HEK293 (cell line): ENCODE data around the gene DDR2.

ENCODE experiments used
- GLI2 ChIP-seq: fragments of 450-650 bp; formaldehyde crosslinking; IDR thresholded peaks from 2 replicates; pipeline ENCODE4; 2017; ENCODE audit warnings: missing biosample characterization, missing genetic modification characterization, low read depth, borderline replicate concordance
- TF ChIP-seq, protein P1 (sequence below): fragments of 450-650 bp; formaldehyde crosslinking; IDR thresholded peaks from 2 replicates; pipeline ENCODE4 v1.5.1; 2016; ENCODE audit warnings: missing biosample characterization, missing genetic modification characterization

DNA sequence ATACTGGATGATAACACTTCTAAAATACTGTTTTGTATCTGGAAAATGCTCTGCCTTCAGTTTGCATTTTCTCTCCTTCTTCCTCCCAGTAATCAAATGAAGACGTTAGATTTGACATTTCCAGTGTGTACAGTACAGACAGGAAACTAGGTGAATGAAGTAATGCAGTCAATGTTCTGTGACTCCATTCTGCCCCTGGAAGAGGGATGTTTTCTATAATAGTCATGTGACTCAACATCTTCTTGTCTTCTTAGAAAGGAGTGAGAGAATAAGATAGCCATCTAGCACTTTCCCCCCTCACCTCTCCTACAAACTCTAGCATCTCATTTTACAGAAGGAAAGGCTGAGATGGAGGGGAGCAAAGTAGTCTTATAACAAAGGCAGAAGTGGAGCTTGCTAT is 77.6 kb downstream of the DDR2 start:
- TF ChIP-seq GLI2 (tag by site-specific recombination) = no peak
- TF ChIP-seq, protein P1, sequence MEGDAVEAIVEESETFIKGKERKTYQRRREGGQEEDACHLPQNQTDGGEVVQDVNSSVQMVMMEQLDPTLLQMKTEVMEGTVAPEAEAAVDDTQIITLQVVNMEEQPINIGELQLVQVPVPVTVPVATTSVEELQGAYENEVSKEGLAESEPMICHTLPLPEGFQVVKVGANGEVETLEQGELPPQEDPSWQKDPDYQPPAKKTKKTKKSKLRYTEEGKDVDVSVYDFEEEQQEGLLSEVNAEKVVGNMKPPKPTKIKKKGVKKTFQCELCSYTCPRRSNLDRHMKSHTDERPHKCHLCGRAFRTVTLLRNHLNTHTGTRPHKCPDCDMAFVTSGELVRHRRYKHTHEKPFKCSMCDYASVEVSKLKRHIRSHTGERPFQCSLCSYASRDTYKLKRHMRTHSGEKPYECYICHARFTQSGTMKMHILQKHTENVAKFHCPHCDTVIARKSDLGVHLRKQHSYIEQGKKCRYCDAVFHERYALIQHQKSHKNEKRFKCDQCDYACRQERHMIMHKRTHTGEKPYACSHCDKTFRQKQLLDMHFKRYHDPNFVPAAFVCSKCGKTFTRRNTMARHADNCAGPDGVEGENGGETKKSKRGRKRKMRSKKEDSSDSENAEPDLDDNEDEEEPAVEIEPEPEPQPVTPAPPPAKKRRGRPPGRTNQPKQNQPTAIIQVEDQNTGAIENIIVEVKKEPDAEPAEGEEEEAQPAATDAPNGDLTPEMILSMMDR (tag by site-specific recombination) = no peak
